Measurements from ENCODE around the gene YPEL4.

Gene YPEL4

DNA sequence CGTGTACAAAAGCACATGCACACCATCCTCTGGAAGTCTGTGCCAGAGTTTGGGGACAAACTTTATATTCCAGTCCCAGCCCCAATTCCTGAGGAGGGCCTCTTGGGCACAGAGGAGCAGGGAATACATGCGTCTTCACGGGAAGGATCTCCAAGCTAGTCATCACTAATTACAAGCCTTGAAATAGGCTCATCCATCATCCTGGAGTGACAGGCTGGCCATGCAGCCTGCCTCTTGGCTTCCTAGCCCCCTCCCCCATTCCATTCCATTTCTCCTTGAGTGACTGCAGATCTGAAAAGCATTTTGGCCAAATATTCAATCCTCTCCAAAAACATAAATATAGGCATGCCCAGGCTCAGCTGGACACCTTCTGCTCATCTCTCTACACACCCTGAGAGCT lies 27.4 kb downstream of the YPEL4 start:
- TF ChIP-seq RAD21 (IDR thresholded peaks at IDR 0.05; ENCODE audit: low read depth) (no peak), EGR1 (IDR thresholded peaks at IDR 0.05) (no peak), FOXM1 (IDR thresholded peaks at IDR 0.05; ENCODE audit: borderline replicate concordance, low read depth) (no peak), NFIC (IDR thresholded peaks at IDR 0.05) (no peak), TCF12 (IDR thresholded peaks at IDR 0.05; ENCODE audit: low read depth) (no peak), TAF1 (IDR thresholded peaks at IDR 0.05; ENCODE audit: low read depth) (no peak), EP300 (IDR thresholded peaks at IDR 0.05; ENCODE audit: borderline replicate concordance) (no peak), CEBPB (IDR thresholded peaks at IDR 0.05) (no peak), TEAD4 (IDR thresholded peaks at IDR 0.05) (no peak), YY1 (IDR thresholded peaks at IDR 0.05; ENCODE audit: low read depth) (no peak), CREB1 (IDR thresholded peaks at IDR 0.05; ENCODE audit: low read depth) (no peak), ZBTB7A (IDR thresholded peaks at IDR 0.05; ENCODE audit: low read depth) (no peak)
- TF ChIP-seq, protein P1, sequence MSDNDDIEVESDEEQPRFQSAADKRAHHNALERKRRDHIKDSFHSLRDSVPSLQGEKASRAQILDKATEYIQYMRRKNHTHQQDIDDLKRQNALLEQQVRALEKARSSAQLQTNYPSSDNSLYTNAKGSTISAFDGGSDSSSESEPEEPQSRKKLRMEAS (IDR thresholded peaks at IDR 0.05) = no peak
- TF ChIP-seq, protein P2, sequence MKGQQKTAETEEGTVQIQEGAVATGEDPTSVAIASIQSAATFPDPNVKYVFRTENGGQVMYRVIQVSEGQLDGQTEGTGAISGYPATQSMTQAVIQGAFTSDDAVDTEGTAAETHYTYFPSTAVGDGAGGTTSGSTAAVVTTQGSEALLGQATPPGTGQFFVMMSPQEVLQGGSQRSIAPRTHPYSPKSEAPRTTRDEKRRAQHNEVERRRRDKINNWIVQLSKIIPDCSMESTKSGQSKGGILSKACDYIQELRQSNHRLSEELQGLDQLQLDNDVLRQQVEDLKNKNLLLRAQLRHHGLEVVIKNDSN (IDR thresholded peaks at IDR 0.05) = no peak
- TF ChIP-seq, protein P3, sequence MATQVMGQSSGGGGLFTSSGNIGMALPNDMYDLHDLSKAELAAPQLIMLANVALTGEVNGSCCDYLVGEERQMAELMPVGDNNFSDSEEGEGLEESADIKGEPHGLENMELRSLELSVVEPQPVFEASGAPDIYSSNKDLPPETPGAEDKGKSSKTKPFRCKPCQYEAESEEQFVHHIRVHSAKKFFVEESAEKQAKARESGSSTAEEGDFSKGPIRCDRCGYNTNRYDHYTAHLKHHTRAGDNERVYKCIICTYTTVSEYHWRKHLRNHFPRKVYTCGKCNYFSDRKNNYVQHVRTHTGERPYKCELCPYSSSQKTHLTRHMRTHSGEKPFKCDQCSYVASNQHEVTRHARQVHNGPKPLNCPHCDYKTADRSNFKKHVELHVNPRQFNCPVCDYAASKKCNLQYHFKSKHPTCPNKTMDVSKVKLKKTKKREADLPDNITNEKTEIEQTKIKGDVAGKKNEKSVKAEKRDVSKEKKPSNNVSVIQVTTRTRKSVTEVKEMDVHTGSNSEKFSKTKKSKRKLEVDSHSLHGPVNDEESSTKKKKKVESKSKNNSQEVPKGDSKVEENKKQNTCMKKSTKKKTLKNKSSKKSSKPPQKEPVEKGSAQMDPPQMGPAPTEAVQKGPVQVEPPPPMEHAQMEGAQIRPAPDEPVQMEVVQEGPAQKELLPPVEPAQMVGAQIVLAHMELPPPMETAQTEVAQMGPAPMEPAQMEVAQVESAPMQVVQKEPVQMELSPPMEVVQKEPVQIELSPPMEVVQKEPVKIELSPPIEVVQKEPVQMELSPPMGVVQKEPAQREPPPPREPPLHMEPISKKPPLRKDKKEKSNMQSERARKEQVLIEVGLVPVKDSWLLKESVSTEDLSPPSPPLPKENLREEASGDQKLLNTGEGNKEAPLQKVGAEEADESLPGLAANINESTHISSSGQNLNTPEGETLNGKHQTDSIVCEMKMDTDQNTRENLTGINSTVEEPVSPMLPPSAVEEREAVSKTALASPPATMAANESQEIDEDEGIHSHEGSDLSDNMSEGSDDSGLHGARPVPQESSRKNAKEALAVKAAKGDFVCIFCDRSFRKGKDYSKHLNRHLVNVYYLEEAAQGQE (IDR thresholded peaks at IDR 0.05; ENCODE audit: low read depth) = no peak

DNA sequence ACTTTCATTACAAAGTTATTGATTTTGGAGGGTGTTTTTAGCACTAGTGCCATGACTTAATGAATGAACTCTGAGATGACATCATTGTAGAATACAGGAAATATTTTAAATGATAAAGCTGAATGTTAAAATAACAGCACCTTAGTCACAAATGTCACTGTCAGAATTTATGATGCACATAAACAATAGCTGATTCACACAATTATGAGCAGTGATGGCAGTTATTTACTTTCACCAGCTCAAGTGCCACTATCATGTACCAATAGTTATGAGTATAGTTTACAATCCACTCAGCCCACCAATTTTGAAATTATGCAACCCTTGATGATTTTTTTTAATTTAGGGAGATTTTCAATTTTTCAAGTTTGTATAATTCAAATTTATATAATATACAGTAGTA lies 29.2 kb downstream of the YPEL4 start:
- TF ChIP-seq CEBPB (IDR thresholded peaks at IDR 0.05) (no peak), ZBTB7A (IDR thresholded peaks at IDR 0.05; ENCODE audit: low read depth) (no peak), FOXM1 (IDR thresholded peaks at IDR 0.05; ENCODE audit: borderline replicate concordance, low read depth) (no peak), EGR1 (IDR thresholded peaks at IDR 0.05) (no peak), YY1 (IDR thresholded peaks at IDR 0.05; ENCODE audit: low read depth) (no peak), TEAD4 (IDR thresholded peaks at IDR 0.05) (no peak), EP300 (IDR thresholded peaks at IDR 0.05; ENCODE audit: borderline replicate concordance) (no peak), NFIC (IDR thresholded peaks at IDR 0.05) (no peak), CREB1 (IDR thresholded peaks at IDR 0.05; ENCODE audit: low read depth) (no peak), RAD21 (IDR thresholded peaks at IDR 0.05; ENCODE audit: low read depth) (no peak), TAF1 (IDR thresholded peaks at IDR 0.05; ENCODE audit: low read depth) (no peak)
- TF ChIP-seq, protein P2 (IDR thresholded peaks at IDR 0.05) = no peak
- TF ChIP-seq, protein P1 (IDR thresholded peaks at IDR 0.05) = no peak
- TF ChIP-seq, protein P3 (IDR thresholded peaks at IDR 0.05; ENCODE audit: low read depth) = no peak

DNA sequence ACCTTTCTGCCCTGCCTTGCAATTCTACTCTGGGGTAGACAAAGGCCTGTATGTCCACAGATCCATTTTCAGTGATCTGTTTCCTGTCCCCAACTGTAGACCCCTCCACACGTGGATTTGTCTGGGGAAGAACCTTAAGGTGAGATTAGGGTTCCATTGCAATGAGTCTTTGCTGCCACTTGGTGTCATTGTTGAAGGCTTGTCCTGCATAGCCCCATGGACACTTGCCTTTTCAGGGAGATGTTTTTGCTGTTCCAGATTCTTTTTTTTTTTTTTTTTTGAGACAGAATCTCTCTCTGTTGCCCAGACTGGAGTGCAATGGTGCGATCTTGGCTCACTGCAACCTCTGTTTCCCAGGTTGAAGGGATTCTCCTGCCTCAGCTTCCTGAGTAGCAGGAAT lies 30.4 kb downstream of the YPEL4 start:
- TF ChIP-seq TAF1 (IDR thresholded peaks at IDR 0.05; ENCODE audit: low read depth) (no peak), YY1 (IDR thresholded peaks at IDR 0.05; ENCODE audit: low read depth) (no peak), RAD21 (IDR thresholded peaks at IDR 0.05; ENCODE audit: low read depth) (no peak), CEBPB (IDR thresholded peaks at IDR 0.05) (no peak), TCF12 (IDR thresholded peaks at IDR 0.05; ENCODE audit: low read depth) (no peak), TEAD4 (IDR thresholded peaks at IDR 0.05) (no peak), NFIC (IDR thresholded peaks at IDR 0.05) (no peak), EP300 (IDR thresholded peaks at IDR 0.05; ENCODE audit: borderline replicate concordance) (no peak), EGR1 (IDR thresholded peaks at IDR 0.05) (no peak), FOXM1 (IDR thresholded peaks at IDR 0.05; ENCODE audit: borderline replicate concordance, low read depth) (no peak), CREB1 (IDR thresholded peaks at IDR 0.05; ENCODE audit: low read depth) (no peak), ZBTB7A (IDR thresholded peaks at IDR 0.05; ENCODE audit: low read depth) (no peak)
- TF ChIP-seq, protein P3 (IDR thresholded peaks at IDR 0.05; ENCODE audit: low read depth) = no peak
- TF ChIP-seq, protein P2 (IDR thresholded peaks at IDR 0.05) = no peak
- TF ChIP-seq, protein P1 (IDR thresholded peaks at IDR 0.05) = no peak
